ENCODE measurements around the gene APOC1.
"Not testable (repeated sequence)": the region's sequence is repeated elsewhere in the genome, so short reads cannot be mapped to it uniquely, and the experiment has no call there.

The APOC1 gene

GRCh38 chr19:44925114-44925891 lies 10.9 kb downstream of the APOC1 start:
- no peak overlapping the region for H3K4me3 ChIP-seq (replicated peaks in 1 of 2; ENCODE audit: low read depth in 2 of 2, low read length in 2 of 2)
- DNase-seq (ENCODE audit: low read depth in 2 of 2): peak; percentile 70 to 95
- TF ChIP-seq CTCF (IDR thresholded peaks at IDR 0.05; ENCODE audit: low read depth, low read length): no peak

- H3K4me3 ChIP-seq (replicated peaks in 1 of 2; ENCODE audit: low read depth in 2 of 2, low read length in 2 of 2); DNase-seq (ENCODE audit: low read depth in 2 of 2): not testable (repeated sequence)
Measured at GRCh38 chr19:44926245-44927077, 12.1 kb downstream of the APOC1 start.

DNA sequence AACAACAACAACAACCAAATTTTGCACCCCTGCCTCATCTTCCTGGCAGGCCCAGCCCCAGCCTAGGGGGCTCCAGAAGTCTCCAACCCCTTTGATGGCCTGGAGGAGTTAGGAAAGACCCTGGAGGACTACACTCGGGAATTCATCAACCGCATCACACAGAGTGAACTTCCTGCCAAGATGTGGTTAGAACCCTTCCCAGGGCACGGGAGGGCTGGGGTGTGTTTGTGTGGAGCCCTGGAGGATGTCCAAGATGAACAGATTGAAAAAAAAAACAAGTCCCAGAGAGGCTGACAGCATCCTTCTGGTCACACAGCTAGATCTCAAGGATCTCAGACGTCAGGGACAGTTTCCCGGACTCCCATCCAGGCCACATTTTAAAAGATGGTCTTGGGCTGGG lies 13.3 kb downstream of the APOC1 start:
- TF ChIP-seq CTCF (IDR thresholded peaks at IDR 0.05; ENCODE audit: low read depth, low read length): no peak
- DNase-seq (ENCODE audit: low read depth in 2 of 2): peak; percentile 83 to 94
- no peak overlapping the region for H3K4me3 ChIP-seq (replicated peaks in 1 of 2; ENCODE audit: low read depth in 2 of 2, low read length in 2 of 2)

DNA sequence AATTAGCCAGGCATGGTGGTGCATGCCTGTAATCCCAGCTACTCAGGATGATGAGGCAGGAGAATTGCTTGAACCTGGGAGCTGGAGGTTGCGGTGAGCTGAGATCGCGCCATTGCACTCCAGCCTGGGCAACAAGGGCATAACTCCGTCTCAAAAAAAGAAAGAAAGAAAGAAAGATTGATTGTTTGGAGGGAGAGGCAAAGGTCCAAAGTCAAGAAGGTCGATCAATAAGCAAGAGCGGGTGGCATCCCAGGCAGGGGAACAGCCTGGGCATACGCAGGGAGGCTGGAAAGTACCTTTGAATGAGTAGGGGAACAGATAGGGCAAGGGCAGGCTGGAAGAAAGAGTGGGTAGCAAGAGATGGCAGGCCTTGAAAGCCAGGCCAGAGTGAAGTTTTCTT lies 15.7 kb downstream of the APOC1 start:
- no peak for TF ChIP-seq CTCF (IDR thresholded peaks at IDR 0.05; ENCODE audit: low read depth, low read length)
- DNase-seq (ENCODE audit: low read depth in 2 of 2): no peak
- no peak overlapping the region for H3K4me3 ChIP-seq (replicated peaks in 1 of 2; ENCODE audit: low read depth in 2 of 2, low read length in 2 of 2)

GRCh38 chr19:44931541-44931940 lies 17.1 kb downstream of the APOC1 start:
- no peak for DNase-seq (ENCODE audit: low read depth in 2 of 2)

DNA sequence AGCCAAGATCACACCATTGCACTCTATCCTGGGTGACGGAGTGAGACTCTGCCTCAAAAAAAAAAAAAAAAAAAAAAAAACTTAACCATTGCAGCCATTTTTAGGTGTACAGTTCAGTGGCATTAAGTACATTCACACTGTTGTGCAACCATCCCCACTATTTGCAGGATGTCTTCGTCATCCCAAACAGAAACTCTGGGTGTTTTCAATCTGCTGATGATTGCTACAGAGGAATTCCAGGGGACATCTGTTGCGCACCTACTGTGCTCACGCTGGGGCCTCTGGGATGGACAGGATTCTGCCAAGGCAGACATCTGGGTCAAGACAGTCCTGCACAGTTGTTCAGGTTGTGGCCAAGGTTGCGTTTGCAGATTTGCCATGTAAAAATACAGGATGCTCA lies 25.3 kb downstream of the APOC1 start:
- peak in 1 of 2 donors; percentile 29 for DNase-seq (ENCODE audit: low read depth in 2 of 2)
- H3K4me3 ChIP-seq (replicated peaks in 1 of 2; ENCODE audit: low read depth in 2 of 2, low read length in 2 of 2): no peak overlapping the region
- TF ChIP-seq CTCF (IDR thresholded peaks at IDR 0.05; ENCODE audit: low read depth, low read length): no peak

More at GRCh38 chr19:44931541-44931940, 17.1 kb downstream of the APOC1 start:
- H3K4me3 ChIP-seq (replicated peaks in 1 of 2; ENCODE audit: low read depth in 2 of 2, low read length in 2 of 2): no peak overlapping the region
- no peak for TF ChIP-seq CTCF (IDR thresholded peaks at IDR 0.05; ENCODE audit: low read depth, low read length)

DNA sequence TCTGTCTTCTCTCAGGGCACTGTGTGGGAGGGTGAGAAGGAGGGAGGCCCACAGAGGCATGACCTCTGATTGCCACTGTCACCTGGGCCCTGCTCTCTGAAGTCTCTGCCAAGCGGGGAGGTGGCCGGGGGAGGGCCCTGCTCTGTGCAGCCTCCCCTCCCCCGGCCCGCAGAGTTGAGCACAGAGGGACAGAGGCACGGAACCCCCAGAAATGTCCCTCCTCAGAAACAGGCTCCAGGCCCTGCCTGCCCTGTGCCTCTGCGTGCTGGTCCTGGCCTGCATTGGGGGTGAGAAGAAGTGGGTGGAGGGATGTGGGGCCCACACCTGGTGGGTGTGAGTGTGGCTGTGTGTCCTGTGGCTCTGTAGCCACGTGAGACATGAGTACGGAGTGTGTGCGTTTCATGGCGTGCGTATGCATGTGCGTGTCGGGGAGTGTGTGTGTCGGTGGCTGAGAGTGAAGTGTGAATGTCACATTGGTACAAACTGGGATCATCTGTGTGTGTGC lies 27.7 kb downstream of the APOC1 start, which contains the start of gene APOC4:
Gene APOC4 (plus strand): TSS at position 171 of the 505 bp plus-strand sequence. CDS start 41 bp downstream, at position 212.
- no peak for DNase-seq (ENCODE audit: low read depth in 2 of 2)
- no peak within 1 kb of the TSS for H3K4me3 ChIP-seq (replicated peaks in 1 of 2; ENCODE audit: low read depth in 2 of 2, low read length in 2 of 2)

More for the DNA sequence above, 27.7 kb downstream of the APOC1 start, which contains the start of gene APOC4:
- no peak for TF ChIP-seq CTCF (IDR thresholded peaks at IDR 0.05; ENCODE audit: low read depth, low read length)

All from cardiac fibroblast (primary cell).